ENCODE data around the gene SELENOT. TPM values are rescaled to one million over a fixed set of nuclear protein-coding genes. Genes with fewer than 3 reads are reported as not detected.
"Not testable (repeated sequence)": the region's sequence is repeated elsewhere in the genome, so short reads cannot be mapped to it uniquely, and the experiment has no call there.

The SELENOT gene
- total RNA-seq, 1 donor from 2014 or later, result 135 TPM

DNA sequence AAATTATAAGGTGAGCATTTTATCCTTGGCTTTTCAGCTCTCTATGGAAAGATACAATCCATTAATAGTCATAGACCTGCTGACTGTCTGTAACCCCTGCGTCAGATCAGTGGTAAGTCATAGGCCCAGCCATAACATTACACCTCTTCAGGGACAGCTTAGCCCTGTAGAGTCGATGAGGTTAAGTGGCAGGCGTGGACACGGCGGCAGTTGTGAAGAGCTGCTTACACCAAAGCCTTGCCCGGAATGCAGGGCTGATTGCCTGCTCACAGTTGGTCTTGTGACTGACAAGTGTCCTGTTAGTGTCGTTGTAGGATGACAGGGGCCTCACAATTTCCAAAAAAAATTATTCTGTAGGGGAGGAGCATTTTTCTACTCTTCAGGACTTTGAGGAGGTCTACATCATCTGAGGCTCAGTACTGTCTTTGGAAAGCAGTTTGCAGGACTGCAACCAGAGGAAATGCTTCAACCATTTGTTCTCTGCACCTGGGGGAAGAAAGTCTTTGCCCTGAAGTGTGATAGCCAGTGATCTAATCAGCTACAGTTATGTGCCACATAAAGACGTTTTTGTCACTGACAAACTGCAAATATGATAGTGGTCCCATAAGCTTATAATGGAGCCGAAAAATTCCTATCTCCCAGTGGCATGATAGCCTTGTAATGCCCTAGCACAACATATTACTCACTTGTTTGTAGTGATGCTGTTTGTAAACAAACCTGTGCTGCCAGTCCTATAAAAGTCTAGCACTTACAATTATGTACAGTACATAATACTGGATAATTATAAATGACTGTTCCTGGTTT, 14.9 kb upstream of the SELENOT start:
- no peak overlapping the region for H3K4me3 ChIP-seq (ENCODE audit: low read depth, low read length)
- DNase-seq (ENCODE audit: low read depth), result no peak
- no peaks in the 10 kb centered on the region for H3K27me3 ChIP-seq (ENCODE audit: control insufficient read depth, insufficient read depth, low read length)
- H3K36me3 ChIP-seq (ENCODE audit: control insufficient read depth, insufficient read depth, low read length), result no peaks in the 10 kb centered on the region
- TF ChIP-seq, protein P1, sequence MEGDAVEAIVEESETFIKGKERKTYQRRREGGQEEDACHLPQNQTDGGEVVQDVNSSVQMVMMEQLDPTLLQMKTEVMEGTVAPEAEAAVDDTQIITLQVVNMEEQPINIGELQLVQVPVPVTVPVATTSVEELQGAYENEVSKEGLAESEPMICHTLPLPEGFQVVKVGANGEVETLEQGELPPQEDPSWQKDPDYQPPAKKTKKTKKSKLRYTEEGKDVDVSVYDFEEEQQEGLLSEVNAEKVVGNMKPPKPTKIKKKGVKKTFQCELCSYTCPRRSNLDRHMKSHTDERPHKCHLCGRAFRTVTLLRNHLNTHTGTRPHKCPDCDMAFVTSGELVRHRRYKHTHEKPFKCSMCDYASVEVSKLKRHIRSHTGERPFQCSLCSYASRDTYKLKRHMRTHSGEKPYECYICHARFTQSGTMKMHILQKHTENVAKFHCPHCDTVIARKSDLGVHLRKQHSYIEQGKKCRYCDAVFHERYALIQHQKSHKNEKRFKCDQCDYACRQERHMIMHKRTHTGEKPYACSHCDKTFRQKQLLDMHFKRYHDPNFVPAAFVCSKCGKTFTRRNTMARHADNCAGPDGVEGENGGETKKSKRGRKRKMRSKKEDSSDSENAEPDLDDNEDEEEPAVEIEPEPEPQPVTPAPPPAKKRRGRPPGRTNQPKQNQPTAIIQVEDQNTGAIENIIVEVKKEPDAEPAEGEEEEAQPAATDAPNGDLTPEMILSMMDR (IDR thresholded peaks at IDR 0.05; ENCODE audit: insufficient read depth, low read length, poor library complexity, severe bottlenecking), result no peak

DNA sequence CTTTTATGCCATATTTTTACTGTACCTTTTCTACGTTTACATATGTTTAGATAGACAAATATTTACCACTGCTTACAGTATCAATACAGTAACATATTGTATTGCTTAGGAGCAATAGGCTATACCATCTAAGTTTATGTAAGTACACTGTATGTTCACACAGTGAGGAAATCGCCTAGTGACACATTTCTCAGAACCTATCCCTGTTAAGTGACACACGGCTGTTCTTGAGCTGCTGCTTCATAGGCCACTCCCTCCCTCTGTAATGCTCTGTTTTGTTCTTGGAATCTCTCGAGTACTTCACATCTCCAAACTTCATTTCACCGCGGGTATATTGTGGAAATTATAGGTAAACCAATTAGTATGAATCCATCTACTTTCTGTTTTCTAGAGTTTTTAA, 13.4 kb upstream of the SELENOT start:
- Histone ChIP-seq H3K4me3 (ENCODE audit: low read depth, low read length) (no peak overlapping the region), H3K27me3 (ENCODE audit: control insufficient read depth, insufficient read depth, low read length) (no peaks in the 10 kb centered on the region), H3K36me3 (ENCODE audit: control insufficient read depth, insufficient read depth, low read length) (no peaks in the 10 kb centered on the region)
- DNase-seq (ENCODE audit: low read depth), result no peak
- TF ChIP-seq, protein P1 (IDR thresholded peaks at IDR 0.05; ENCODE audit: insufficient read depth, low read length, poor library complexity, severe bottlenecking), result no peak

DNA sequence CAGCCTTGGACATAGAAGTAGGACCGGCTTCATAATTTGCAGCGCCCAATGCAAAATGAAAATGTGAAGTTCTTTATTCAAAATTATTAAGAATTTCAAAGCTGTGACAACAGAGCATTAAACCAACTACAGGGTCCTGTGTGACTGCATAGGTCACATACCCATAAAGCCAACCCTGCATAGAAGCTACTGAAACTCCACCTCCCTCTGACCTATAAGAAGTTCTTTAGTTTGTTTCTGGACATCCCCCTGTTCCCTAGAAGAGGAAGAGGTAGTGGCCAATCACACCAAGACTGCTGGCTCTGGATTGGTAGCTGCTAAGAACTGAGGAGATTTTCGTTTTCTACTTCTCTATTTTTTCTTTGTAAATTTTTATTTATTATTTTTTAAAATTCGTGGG, 9.0 kb upstream of the SELENOT start:
- Histone ChIP-seq H3K4me3 (ENCODE audit: low read depth, low read length) (no peak overlapping the region), H3K27me3 (ENCODE audit: control insufficient read depth, insufficient read depth, low read length) (no peaks in the 10 kb centered on the region), H3K36me3 (ENCODE audit: control insufficient read depth, insufficient read depth, low read length) (no peaks in the 10 kb centered on the region)
- TF ChIP-seq, protein P1 (IDR thresholded peaks at IDR 0.05; ENCODE audit: insufficient read depth, low read length, poor library complexity, severe bottlenecking), result no peak
- no peak for DNase-seq (ENCODE audit: low read depth)

DNA sequence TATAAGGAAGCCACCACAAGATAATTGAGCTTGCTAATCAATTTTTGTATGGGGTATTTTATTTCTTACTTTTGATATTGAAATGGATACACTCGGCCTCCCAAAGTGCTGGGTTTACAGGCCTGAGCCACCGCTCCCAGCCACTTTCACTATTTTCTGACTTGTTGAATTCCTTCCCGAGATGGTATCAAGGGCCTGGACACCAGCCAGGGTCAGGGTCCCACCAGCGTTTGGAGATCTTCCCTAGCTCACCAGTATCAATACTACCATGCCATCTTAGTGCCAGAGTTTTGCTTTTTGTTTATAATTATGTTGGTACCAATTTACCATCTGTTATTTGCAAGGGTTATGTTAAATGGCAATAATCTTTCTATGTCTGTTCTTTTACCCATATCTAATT, 5.5 kb upstream of the SELENOT start:
- Histone ChIP-seq H3K27me3 (ENCODE audit: control insufficient read depth, insufficient read depth, low read length) (no peaks in the 10 kb centered on the region), H3K36me3 (ENCODE audit: control insufficient read depth, insufficient read depth, low read length) (no peaks in the 10 kb centered on the region), H3K4me3 (ENCODE audit: low read depth, low read length) (no peak overlapping the region)
- no peak for DNase-seq (ENCODE audit: low read depth)
- TF ChIP-seq, protein P1 (IDR thresholded peaks at IDR 0.05; ENCODE audit: insufficient read depth, low read length, poor library complexity, severe bottlenecking), result no peak

DNA sequence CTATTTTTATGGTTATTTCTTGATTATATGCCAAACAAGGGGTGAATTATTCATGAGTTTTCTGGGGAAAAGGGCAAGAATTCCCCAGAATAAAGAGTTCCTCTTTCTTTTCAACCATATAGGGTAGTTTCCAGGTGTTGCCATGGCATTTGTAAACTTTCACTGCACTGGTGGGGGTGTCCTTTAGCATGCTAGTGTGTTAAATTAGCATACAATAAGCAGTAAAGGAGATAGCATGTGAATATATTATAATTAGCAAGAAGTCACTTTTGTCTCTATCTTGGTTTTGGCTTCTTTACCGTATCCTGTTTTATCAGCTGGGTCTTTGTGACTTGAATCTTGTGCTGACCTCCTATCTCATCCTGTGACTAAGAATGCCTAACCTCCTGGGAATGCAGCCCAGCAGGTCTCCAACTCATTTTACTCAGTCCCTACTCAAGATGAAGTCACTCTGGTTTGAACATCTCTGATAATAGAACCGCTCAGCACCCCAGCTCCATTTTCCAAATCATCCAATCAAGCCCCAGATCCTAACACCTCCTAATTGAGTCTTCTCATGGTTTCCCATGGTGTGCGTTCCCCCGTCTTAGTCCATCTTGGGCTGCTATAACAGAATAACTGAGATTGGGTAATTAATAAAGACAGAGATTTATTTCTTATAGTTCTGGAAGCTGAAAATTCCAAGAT, 3.4 kb upstream of the SELENOT start:
- peak; percentile 31 for DNase-seq (ENCODE audit: low read depth)
- Histone ChIP-seq H3K27me3 (ENCODE audit: control insufficient read depth, insufficient read depth, low read length) (no peaks in the 10 kb centered on the region), H3K36me3 (ENCODE audit: control insufficient read depth, insufficient read depth, low read length) (no peaks in the 10 kb centered on the region), H3K4me3 (ENCODE audit: low read depth, low read length) (no peak overlapping the region)
- TF ChIP-seq, protein P1 (IDR thresholded peaks at IDR 0.05; ENCODE audit: insufficient read depth, low read length, poor library complexity, severe bottlenecking), result no peak

DNA sequence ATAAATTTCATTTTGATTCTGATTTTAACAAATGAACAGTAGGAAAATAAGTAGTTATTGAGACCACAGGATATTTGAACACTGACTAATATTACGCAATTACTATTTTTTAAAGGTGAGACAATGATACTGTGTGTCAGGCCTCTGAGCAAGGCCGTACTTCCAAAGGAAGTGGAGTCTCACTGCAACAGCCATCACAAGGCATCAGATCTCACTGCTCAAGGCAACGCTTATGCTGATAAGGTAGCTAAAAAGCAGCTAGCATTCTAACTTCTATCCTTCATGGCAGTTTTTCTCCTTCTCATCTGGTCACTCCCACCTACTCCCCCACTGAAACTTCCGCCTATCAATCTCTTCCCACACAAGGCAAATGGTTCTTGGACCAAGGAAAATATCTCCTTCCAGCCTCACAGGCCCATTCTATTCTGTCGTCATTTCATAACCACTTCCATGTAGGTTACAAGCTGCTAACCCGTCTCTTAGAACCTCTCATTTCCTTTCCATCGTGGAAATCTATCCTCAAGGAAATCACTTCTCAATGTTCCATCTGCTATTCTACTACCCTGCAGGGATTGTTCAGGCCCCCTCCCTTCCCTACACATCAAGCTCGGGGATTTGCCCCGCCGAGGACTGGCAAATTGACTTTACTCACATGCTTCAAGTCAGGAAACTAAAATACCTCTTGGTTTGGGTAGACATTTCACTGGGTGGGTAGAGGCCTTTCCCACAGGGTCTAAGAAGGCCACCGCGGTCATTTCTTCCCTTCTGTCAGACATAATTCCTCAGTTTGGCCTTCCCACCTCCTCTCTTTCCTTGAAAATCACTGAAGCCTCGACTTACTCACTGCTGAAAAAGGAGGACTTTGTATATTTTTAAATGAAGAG, 2.2 kb upstream of the SELENOT start:
- H3K4me3 ChIP-seq (ENCODE audit: low read depth, low read length); DNase-seq (ENCODE audit: low read depth): not testable (repeated sequence)

More for the DNA sequence above, 2.2 kb upstream of the SELENOT start:
- H3K27me3 ChIP-seq (ENCODE audit: control insufficient read depth, insufficient read depth, low read length); H3K36me3 ChIP-seq (ENCODE audit: control insufficient read depth, insufficient read depth, low read length): not testable (repeated sequence)
